Activated T-cell treated with anti-CD3 and anti-CD28 coated beads for 4 hours (primary cell): Measurements from ENCODE around the gene SAMD1.
"Not testable (repeated sequence)": the region's sequence is repeated elsewhere in the genome, so short reads cannot be mapped to it uniquely, and the experiment has no call there.

ENCODE experiments used
- DNase-seq: peaks from one replicate; pipeline ENCODE4 v3.0.0-alpha.2; 2020

The SAMD1 gene

DNA sequence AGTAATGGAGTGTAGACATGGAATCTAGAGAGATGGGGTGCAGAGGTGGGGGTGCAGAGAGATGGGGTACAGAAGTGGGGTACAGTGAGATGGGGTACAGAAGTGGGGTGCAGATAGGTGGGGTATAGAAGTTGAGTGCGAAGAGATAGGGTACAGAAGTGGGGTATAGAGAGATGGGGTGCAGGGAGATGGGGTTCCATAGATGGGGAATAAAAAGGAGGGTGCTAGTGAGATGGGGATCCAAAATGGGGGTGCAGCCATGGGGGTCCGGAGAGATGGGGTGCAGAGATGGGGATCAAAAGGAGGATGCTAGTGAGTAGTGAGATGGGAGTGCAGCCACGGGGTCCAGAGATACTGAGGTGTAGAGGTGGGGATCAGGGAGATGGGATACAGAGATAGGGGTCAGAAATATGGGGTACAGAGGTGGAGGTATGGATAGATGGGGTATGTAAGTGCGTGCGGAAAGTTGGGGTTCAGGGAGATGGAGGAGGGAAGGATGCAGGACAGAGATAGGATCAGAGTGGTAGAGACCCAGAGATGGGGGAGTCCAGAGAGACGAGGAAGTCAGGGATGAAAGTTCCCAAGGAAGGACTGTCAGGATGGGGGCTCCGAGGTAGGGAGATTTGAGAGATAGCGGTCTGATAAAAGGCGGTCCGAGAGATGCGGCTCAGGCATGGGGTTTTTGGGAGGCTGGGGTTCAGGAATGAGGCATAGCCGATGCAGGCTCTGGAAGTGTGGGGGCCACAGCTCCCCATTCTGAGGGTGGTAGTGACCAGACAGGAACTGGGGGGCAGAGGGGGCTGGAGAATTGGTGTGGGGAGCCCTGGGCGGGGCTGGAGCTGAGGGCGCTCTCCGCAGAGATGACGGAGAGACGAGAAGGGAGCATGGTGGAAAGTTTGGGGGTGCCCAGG lies 32.1 kb downstream of the SAMD1 start:
- no peak for DNase-seq

- DNase-seq, result no peak
Observed at GRCh38 chr19:14056741-14057356, 33.7 kb downstream of the SAMD1 start.

DNA sequence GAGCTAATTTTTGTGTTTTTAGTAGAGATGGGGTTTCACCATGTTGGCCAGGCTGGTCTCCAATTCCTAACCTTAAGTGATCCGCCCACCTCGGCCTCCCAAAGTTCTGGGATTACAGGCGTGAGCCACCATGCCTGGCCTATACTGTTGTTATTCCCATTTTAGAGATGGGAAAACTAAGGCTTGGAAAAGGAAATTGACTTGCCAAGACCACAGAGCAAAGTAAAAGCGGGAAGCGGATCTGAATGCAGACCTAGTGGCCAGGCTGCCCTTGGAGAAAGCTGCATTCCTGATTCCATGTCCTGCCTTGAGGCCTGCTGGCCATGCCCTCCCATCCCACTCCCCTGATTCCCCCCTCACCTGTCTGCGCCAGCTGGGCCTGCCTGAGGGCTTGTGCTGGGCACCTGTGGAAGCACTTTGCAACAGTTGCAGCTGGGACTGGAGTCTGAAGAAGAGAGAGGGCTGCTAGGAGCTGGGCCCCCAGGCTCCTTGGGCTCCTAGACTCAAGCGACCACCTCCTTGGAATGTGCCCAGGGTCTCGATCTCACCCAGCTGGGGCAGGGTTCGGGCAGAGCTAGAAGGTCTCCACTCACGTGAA lies 34.4 kb downstream of the SAMD1 start:
- no peak for DNase-seq

DNA sequence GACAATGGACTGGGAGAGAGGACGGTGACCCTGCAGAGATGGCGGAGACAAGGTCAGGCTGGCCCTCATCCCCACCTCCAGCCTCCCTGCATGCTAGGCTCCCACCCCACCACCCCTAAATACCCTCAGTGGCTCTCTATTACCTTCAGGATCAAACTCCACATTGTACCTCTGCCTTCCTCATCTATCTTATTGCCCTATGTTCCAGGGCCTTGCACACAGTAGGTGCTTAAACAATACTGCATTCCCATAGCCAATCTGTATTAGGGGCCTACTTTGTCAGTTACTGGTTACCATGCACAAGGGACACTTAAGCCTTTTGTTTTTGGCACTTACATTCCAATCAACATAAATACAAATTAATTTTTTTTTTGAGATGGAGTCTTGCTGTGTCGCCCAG lies 35.2 kb downstream of the SAMD1 start:
- DNase-seq, result no peak

DNA sequence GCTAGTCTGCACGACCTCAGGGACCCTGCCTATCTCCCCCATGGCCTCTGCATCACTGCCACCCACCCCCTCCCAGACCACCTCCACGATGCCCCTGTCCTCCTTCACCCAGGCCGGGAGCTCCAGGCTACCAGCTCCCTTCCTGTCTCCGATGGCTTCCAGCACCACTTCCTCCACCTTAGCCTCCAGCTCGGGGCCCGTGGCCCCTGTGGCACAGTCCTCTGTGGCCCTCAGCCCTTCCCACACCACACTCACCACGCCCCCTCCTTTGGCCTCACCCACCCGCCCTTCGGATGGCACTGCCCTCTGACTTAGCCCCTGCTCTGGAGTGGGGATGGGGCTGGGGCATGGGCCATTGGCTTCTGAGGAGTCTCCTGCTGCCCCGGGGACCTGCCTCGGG lies 35.8 kb downstream of the SAMD1 start:
- DNase-seq, result no peak

GRCh38 chr19:14054099-14054498 lies 36.5 kb downstream of the SAMD1 start:
- DNase-seq, result no peak

GRCh38 chr19:14053500-14053899 lies 37.1 kb downstream of the SAMD1 start:
- no peak for DNase-seq

- no peak for DNase-seq
Observed at GRCh38 chr19:14053032-14053431, 37.5 kb downstream of the SAMD1 start.

GRCh38 chr19:14052470-14052869 lies 38.1 kb downstream of the SAMD1 start:
- no peak for DNase-seq

DNA sequence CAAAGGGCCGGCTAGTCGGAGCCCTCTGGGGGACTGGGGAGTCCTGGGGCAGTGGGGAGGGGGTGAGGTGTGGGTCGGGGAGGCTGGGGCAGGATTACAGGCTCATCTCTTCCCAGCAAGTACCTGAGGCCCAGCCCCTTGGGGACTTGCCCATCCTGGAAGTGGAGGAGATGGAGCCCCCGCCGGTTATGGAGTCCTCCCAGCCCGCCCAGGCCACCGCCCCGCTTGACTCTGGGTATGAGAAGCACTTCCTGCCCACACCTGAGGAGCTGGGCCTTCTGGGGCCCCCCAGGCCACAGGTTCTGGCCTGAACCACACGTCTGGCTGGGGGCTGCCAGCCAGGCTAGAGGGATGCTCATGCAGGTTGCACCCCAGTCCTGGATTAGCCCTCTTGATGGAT lies 38.6 kb downstream of the SAMD1 start:
- DNase-seq, result no peak

DNA sequence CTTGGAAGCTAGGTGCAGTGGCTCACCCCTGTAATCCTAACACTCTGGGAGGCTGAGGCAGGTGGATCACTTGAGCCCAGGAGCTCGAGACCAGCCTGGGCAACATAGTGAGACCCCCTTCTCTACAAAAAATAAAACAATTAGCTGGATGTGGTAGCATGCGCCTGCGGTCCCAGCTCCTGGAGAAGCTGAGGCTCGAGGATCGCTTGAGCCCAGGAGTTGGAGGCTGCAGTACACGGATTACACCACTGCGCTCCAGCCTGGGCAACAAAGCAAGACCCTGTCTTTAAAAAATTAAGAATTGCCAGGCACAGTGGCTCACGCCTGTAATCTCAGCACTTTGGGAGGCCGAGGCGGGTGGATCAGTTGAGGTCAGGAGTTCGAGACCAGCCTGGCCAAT lies 39.6 kb downstream of the SAMD1 start:
- DNase-seq, result not testable (repeated sequence)

- DNase-seq, result no peak
Observed at GRCh38 chr19:14050512-14050911, 40.0 kb downstream of the SAMD1 start.

- peak; percentile 77 for DNase-seq
Observed at GRCh38 chr19:14048443-14049153, 42.0 kb downstream of the SAMD1 start.

DNA sequence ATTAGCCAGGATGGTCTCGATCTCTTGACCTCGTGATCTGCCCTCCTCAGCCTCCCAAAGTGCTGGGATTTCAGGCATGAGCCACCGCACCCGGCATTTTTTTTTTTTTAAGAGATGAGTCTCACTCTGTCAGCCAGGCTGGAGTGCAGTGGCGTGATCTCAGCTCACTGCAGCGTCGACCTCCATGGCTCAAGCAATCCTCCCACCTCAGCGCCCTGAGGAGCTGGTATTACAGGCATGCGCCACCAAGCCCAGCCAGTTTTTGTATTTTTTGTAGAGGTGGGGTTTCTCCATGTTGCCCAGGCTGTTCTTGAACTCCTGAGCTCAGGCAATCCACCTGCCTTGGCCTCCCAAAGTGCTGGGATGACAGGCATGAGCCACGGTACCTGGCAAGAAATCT lies 42.7 kb downstream of the SAMD1 start:
- DNase-seq, result not testable (repeated sequence)

GRCh38 chr19:14042659-14043608 lies 47.6 kb downstream of the SAMD1 start:
- not testable (repeated sequence) for DNase-seq

GRCh38 chr19:14039181-14039580 lies 51.4 kb downstream of the SAMD1 start:
- no peak for DNase-seq
